ENCODE results near the gene MACROD2.

Gene MACROD2

GRCh38 chr20:16062661-16063581 lies 2067.6 kb downstream of the MACROD2 start:
- H3F3A ChIP-seq (ENCODE audit: insufficient read depth) = no peaks in the 10 kb centered on the region
- no peaks in the 10 kb centered on the region for H3K36me3 ChIP-seq (ENCODE audit: low read length)
- no peaks in the 10 kb centered on the region for H3K9me3 ChIP-seq (ENCODE audit: insufficient read depth, low read length)
- no peaks in the 10 kb centered on the region for H3K79me2 ChIP-seq (ENCODE audit: insufficient read depth, low read length)
- H3K27me3 ChIP-seq (ENCODE audit: low read length) = no peaks in the 10 kb centered on the region
- no peak overlapping the region for H3K9ac ChIP-seq (ENCODE audit: low read length)
- H3K27ac ChIP-seq (ENCODE audit: low read depth, low read length) = no peak overlapping the region
- no peak overlapping the region for H3K4me2 ChIP-seq (ENCODE audit: low read depth, low read length, poor library complexity, severe bottlenecking)
- TF ChIP-seq, protein P1, sequence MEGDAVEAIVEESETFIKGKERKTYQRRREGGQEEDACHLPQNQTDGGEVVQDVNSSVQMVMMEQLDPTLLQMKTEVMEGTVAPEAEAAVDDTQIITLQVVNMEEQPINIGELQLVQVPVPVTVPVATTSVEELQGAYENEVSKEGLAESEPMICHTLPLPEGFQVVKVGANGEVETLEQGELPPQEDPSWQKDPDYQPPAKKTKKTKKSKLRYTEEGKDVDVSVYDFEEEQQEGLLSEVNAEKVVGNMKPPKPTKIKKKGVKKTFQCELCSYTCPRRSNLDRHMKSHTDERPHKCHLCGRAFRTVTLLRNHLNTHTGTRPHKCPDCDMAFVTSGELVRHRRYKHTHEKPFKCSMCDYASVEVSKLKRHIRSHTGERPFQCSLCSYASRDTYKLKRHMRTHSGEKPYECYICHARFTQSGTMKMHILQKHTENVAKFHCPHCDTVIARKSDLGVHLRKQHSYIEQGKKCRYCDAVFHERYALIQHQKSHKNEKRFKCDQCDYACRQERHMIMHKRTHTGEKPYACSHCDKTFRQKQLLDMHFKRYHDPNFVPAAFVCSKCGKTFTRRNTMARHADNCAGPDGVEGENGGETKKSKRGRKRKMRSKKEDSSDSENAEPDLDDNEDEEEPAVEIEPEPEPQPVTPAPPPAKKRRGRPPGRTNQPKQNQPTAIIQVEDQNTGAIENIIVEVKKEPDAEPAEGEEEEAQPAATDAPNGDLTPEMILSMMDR (IDR thresholded peaks at IDR 0.05; ENCODE audit: insufficient read depth, low read length, poor library complexity, severe bottlenecking) = no peak
- no peak for TF ChIP-seq EZH2phosphoT487 (conservative IDR thresholded peaks at IDR 0.05; ENCODE audit: low read length)
- no peak overlapping the region for H3K4me3 ChIP-seq (ENCODE audit: insufficient read depth, low read length, poor library complexity, severe bottlenecking)
- no peak overlapping the region for H2AFZ ChIP-seq (ENCODE audit: low read depth, low read length, severe bottlenecking)
- H3K9me2 ChIP-seq (replicated peaks; ENCODE audit: insufficient read depth, low read length) = no peaks in the 10 kb centered on the region
- no peaks in the 10 kb centered on the region for H4K20me1 ChIP-seq (ENCODE audit: low read depth, low read length)

- no peaks in the 10 kb centered on the region for H3K27me3 ChIP-seq (ENCODE audit: low read length)
- no peaks in the 10 kb centered on the region for H3K9me2 ChIP-seq (replicated peaks; ENCODE audit: insufficient read depth, low read length)
- H3K27ac ChIP-seq (ENCODE audit: low read depth, low read length) = no peak overlapping the region
- no peak overlapping the region for H3K9ac ChIP-seq (ENCODE audit: low read length)
- no peaks in the 10 kb centered on the region for H3K36me3 ChIP-seq (ENCODE audit: low read length)
- H2AFZ ChIP-seq (ENCODE audit: low read depth, low read length, severe bottlenecking) = no peak overlapping the region
- no peak overlapping the region for H3K4me2 ChIP-seq (ENCODE audit: low read depth, low read length, poor library complexity, severe bottlenecking)
- TF ChIP-seq, protein P1 (IDR thresholded peaks at IDR 0.05; ENCODE audit: insufficient read depth, low read length, poor library complexity, severe bottlenecking) = no peak
- no peak for TF ChIP-seq EZH2phosphoT487 (conservative IDR thresholded peaks at IDR 0.05; ENCODE audit: low read length)
- no peak overlapping the region for H3K4me3 ChIP-seq (ENCODE audit: insufficient read depth, low read length, poor library complexity, severe bottlenecking)
- H4K20me1 ChIP-seq (ENCODE audit: low read depth, low read length) = no peaks in the 10 kb centered on the region
- H3K79me2 ChIP-seq (ENCODE audit: insufficient read depth, low read length) = no peaks in the 10 kb centered on the region
- H3K9me3 ChIP-seq (ENCODE audit: insufficient read depth, low read length) = no peaks in the 10 kb centered on the region
- H3F3A ChIP-seq (ENCODE audit: insufficient read depth) = no peaks in the 10 kb centered on the region
These were observed 2068.6 kb downstream of the MACROD2 start for GRCh38 chr20:16063881-16064280.

DNA sequence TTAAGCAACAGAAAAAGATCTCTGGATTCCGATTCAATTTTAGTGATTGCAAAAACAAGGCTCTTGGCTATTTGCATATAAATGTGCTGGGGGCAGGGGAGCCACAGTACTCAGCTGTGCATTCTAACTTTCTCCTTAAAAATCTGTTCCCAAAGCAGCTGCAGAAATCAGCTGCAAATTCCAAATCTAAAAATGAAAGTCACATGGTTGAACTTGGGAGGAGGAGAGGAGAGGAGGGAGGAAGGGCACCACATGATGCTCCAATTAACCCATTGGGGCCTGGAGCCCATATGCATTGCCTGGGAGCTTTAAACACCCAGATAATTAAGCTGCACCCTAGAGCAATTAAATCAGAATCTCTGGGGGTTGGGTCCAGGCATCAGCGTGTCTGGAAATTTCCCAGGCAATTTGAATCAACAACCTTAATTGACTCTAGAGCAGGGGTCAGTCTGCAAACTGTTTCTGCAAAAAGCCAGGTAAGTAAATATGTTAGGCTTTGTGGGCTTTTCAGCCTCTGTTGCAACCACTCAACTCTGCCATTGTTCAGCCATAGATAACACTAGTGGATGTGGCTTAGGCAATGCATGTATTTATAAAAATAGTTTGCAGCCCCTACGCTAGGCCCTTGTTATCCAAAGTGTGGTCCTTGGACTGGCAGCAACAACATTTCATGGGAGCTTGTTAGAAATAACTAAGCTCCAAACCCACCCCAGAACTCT lies 2069.8 kb downstream of the MACROD2 start:
- Histone ChIP-seq H4K20me1 (ENCODE audit: low read depth, low read length) (no peaks in the 10 kb centered on the region), H3K9ac (ENCODE audit: low read length) (no peak overlapping the region), H3K4me2 (ENCODE audit: low read depth, low read length, poor library complexity, severe bottlenecking) (no peak overlapping the region), H3K27me3 (ENCODE audit: low read length) (no peaks in the 10 kb centered on the region), H3K9me3 (ENCODE audit: insufficient read depth, low read length) (no peaks in the 10 kb centered on the region), H3K79me2 (ENCODE audit: insufficient read depth, low read length) (no peaks in the 10 kb centered on the region), H3F3A (ENCODE audit: insufficient read depth) (no peaks in the 10 kb centered on the region), H3K4me3 (ENCODE audit: insufficient read depth, low read length, poor library complexity, severe bottlenecking) (no peak overlapping the region), H2AFZ (ENCODE audit: low read depth, low read length, severe bottlenecking) (no peak overlapping the region), H3K27ac (ENCODE audit: low read depth, low read length) (no peak overlapping the region), H3K36me3 (ENCODE audit: low read length) (no peaks in the 10 kb centered on the region), H3K9me2 (replicated peaks; ENCODE audit: insufficient read depth, low read length) (no peaks in the 10 kb centered on the region)
- TF ChIP-seq, protein P1 (IDR thresholded peaks at IDR 0.05; ENCODE audit: insufficient read depth, low read length, poor library complexity, severe bottlenecking) = no peak
- no peak for TF ChIP-seq EZH2phosphoT487 (conservative IDR thresholded peaks at IDR 0.05; ENCODE audit: low read length)
